Activated CD4-positive, alpha-beta T cell treated with anti-CD3 and anti-CD28 coated beads, Interleukin-2, amount 50 U/mL, for 16 hours (primary cell): ENCODE data around the gene WNT5B.
"Not testable (repeated sequence)": the region's sequence is repeated elsewhere in the genome, so short reads cannot be mapped to it uniquely, and the experiment has no call there.

ENCODE experiments used
- DNase-seq: peaks from one replicate; pipeline ENCODE4 v3.0.0-alpha.2; 2020

Gene WNT5B

DNA sequence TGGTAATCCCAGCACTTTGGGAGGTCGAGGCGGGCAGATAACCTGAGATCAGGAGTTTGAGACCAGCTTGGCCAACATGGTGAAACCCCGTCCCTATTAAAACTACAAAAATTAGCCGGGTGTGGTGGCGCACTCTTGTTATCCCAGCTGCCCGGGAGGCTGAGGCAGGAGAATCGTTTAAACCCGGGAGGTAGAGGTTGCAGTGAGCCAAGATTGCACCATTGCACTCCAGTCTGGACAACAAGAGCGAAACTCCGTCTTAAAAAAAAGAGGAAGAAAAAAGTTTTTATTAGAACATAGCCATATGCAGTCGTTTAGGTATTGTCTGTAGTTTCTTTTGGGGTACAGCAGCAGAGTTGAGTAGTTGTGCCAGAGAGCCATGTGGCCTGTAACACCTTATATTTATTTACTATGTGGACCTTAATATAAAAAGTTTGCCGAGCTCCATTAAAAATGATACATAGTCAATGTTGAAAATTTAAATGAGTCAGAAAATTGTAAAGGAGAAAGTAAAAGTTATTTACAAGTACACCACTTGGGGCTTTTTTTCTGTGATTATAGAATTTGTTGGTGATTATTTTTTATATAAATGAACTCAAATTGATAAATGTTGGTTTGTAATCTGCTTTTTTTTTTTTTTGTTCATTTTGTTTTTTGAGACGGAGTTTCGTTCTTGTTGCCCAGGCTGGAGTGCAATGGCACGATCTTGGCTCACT is 64.0 kb downstream of the WNT5B start:
- DNase-seq, result no peak

DNA sequence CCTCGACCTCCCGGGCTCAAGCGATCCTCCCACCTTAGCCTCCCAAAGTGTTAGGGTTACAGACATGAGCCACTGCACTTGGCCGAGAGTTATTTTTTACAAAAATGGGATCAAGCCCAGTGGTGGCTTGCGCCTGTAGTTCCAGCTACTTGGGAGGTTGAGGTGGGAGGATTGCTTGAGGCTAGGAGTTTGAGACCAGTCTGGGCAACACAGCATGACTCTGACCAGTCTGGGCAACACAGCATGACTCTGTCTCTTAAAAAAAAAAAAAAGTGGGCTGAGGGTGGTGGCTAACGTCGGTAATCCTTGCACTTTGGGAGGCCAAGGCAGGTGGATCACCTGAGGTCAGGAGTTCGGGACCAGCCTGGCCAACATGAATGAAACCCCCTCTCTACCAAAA is 66.1 kb downstream of the WNT5B start:
- not testable (repeated sequence) for DNase-seq

DNA sequence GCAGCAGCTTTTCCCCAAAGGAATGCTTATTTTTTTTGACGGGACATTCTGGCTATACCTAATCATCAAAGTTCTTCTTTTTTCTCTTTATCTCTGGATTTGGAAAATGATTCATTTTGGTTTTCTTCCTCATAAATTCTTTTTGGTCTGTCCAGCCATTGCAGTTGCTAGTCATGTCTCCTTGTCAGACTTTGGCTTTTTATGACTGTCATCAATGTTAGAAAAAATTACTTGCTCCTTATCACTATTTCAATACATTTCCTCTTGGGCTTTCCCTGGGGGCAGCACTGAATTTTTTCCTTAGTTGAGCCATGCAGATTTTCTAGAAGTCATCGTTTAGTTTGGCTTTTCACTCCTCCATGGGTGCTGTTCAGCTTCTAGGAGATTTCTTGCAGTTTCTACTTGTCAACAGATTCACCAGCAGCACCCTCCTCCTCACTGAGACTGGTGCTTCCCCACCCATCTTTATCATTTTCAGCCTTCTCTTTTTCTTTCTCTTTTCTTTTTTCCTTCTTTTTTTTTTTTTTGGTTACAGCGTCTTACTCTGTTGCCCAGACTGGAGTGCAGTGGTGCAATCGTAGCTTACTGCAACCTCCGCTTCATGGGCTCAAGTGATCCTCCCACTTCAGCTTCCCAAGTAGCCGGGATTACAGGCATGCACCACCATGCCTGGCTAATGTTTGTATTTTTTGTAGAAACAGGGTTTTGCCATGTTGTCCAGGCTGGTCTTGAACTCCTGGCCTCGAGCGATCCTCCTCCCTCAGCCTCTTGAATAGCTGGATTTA is 67.0 kb downstream of the WNT5B start:
- no peak for DNase-seq

DNA sequence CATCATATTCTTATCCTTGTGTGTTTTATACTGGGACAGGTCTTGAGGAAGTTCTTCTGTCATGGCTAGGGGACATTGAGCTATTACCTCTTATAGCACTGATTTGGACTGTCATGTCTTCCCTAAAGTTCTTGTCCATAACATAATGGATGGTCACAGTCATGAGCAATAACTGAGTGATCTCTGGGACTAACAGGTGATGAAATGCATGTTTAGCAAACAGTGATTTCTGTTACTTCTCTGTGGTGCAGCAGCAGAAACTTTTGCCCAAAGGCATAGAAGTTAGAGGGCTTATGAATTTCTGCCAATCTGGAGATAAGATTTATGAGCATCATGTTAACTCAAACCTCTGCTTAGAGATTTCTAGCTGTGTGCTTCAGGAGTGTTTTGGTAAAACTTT is 67.8 kb downstream of the WNT5B start:
- no peak for DNase-seq
